Small intestine (tissue), 7 donors: ENCODE measurements around the gene RAMP3. TPM values are rescaled to one million over a fixed set of nuclear protein-coding genes. Genes with fewer than 3 reads are reported as not detected.

Experiments
- DNase-seq, 2 donors: peaks; one replicate each; pipeline versions ENCODE4 v3.0.0 to v3.0.0-alpha.2; 2013
- FAIRE-seq: peaks from 2 replicates; lab custom pipeline; 2012; peaks lifted over from hg19 to GRCh38; lab: Jason Lieb, UNC
- H3K27ac ChIP-seq, 3 donors: one replicate each; pipeline ENCODE4 v1.5.1; 2013; ENCODE audit warnings: low read length in 2 of 3, mild to moderate bottlenecking in 2 of 3, control low read depth in 1 of 3, inconsistent platforms in 1 of 3, low read depth in 1 of 3, moderate library complexity in 1 of 3
- H3K27me3 ChIP-seq, 3 donors: one replicate each; pipeline ENCODE4 v1.6.1; 2013; ENCODE audit warnings: low read length in 3 of 3, inconsistent platforms in 1 of 3; ENCODE audit not compliant: control insufficient read depth in 3 of 3, insufficient read depth in 3 of 3
- H3K36me3 ChIP-seq, 3 donors: one replicate each; pipeline ENCODE4 v1.6.1; 2013; ENCODE audit warnings: low read length in 3 of 3, inconsistent platforms in 1 of 3, low read depth in 1 of 3, mild to moderate bottlenecking in 1 of 3, moderate library complexity in 1 of 3; ENCODE audit not compliant: control insufficient read depth in 3 of 3, insufficient read depth in 2 of 3
- H3K4me1 ChIP-seq, 3 donors: one replicate each; pipeline ENCODE4 v1.6.1; 2013; ENCODE audit warnings: low read length in 2 of 3, inconsistent platforms in 1 of 3, low read depth in 1 of 3, mild to moderate bottlenecking in 1 of 3, moderate library complexity in 1 of 3; ENCODE audit not compliant: control insufficient read depth in 3 of 3, insufficient read depth in 2 of 3
- H3K4me3 ChIP-seq, 3 donors: one replicate each; pipeline ENCODE4 v1.5.1; 2013; ENCODE audit warnings: low read length in 3 of 3, control low read depth in 1 of 3, inconsistent platforms in 1 of 3, low read depth in 1 of 3, mild to moderate bottlenecking in 1 of 3, moderate library complexity in 1 of 3
- H3K9me3 ChIP-seq, 2 donors: one replicate each; pipeline ENCODE4 v1.6.1; 2013; ENCODE audit warnings: low read depth in 1 of 2, low read length in 1 of 2; ENCODE audit not compliant: control insufficient read depth in 2 of 2, insufficient read depth in 1 of 2
- WGBS, 3 donors: extraction: QIAGEN DNeasy Blood & Tissue Kit; methylation state at CpG; one replicate each; pipeline ENCODE4 v1.1.7; 2013; 5-methylcytosine and 5-hydroxymethylcytosine counted together
- polyA plus RNA-seq, 4 donors: library from polyadenylated mRNA; stranded (reverse) in 3 of 4; unstranded in 1 of 4; fragments of 200-250 nt in 3 of 4; fragments of 120-200 nt in 1 of 4; gene quantifications; one replicate each; pipeline versions ENCODE4 v1.2.1 to v1.2.3, GENCODE V29; 2013
- donor health status: healthy with polysubstance abuse.
- donor health status: control.
- donor health status: control.
- donor health status: Bipolar disorder and iron deficiency.
- donor health status: healthy.

Gene RAMP3
- polyA plus RNA-seq, 4 donors: 0.67 to 48.6 (median 4.1) TPM

DNA sequence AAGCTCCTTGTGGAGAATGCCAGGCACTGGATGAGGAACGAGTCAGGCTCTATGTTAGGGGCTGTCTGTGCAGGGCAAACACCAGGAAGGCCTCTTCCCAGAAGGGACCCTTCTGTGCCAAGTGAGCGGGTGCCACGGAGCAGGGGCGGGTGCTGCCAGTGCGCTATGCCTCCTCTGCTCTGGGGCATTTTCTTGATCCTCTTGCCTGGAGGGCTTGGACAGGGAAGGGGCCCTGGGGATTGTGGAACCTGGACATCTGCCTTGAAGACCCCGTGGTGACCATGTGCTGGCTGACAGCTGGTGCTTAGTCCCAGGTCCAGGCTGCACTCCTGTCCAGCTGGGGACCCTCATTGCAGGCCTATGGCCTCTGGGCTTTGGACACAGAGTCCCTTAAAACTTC is 30.7 kb upstream of the RAMP3 start:
- H3K9me3 ChIP-seq: no peaks in the 10 kb centered on the region
- 78 to 89% (median 88%) methylated on average over 6 of the region's 6 CpGs for WGBS, 3 donors
- FAIRE-seq: no peak

DNA sequence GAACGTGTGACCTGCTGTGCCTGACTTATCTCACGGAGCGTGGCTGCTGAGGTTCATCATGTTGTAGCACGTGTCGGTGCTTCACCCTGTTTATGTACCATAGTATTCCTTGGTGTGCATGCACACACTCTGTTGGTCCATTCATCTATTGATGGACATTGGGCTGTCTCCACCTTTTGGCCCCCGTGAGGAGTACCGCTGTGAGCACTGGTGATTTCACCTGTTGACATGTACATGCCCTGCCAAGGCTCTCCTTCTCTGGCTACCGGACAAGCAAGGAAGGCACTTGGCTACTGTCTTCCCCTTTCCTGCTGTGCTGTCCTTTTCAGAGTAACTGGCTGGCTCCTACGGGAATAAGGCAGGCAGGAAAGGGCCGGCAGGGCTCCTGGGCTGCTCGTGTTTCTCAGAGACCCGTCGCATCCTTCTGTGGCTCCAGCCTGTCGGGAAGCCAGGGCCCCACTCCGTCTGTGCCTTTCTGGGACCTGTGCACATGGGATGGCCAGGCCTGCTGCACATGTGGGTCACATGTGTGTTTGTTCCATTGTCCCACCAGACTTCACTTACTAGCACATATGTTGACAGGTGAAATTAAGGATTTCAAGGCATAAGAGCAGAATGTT is 28.3 kb upstream of the RAMP3 start:
- WGBS, 3 donors: 84 to 87% (median 87%) methylated on average over 15 of the region's 15 CpGs
- FAIRE-seq: no peak

More for the DNA sequence above, 30.7 kb upstream of the RAMP3 start:
- Histone ChIP-seq H3K4me1 (no peaks in the 10 kb centered on the region), H3K27me3 (no peaks in the 10 kb centered on the region), H3K36me3 (no peaks in the 10 kb centered on the region), H3K4me3 (no peak overlapping the region), H3K27ac (no peak overlapping the region)
- no peak for DNase-seq

GRCh38 chr7:45129906-45130305 is 27.7 kb upstream of the RAMP3 start:
- WGBS, 3 donors: 70 to 81% (median 75%) methylated on average over 12 of the region's 12 CpGs
- H3K9me3 ChIP-seq: no peaks in the 10 kb centered on the region
- no peak overlapping the region for H3K27ac ChIP-seq
- no peaks in the 10 kb centered on the region for H3K27me3 ChIP-seq
- no peaks in the 10 kb centered on the region for H3K36me3 ChIP-seq
- no peaks in the 10 kb centered on the region for H3K4me1 ChIP-seq
- no peak overlapping the region for H3K4me3 ChIP-seq
- no peak for FAIRE-seq
- DNase-seq: no peak

More for the DNA sequence above, 28.3 kb upstream of the RAMP3 start:
- Histone ChIP-seq H3K4me1 (no peaks in the 10 kb centered on the region), H3K27me3 (no peaks in the 10 kb centered on the region), H3K36me3 (no peaks in the 10 kb centered on the region), H3K4me3 (no peak overlapping the region), H3K27ac (no peak overlapping the region), H3K9me3 (no peaks in the 10 kb centered on the region)
- no peak for DNase-seq

GRCh38 chr7:45130910-45131309 is 26.7 kb upstream of the RAMP3 start:
- H3K36me3 ChIP-seq: no peaks in the 10 kb centered on the region
- no peaks in the 10 kb centered on the region for H3K9me3 ChIP-seq
- FAIRE-seq (no peak), DNase-seq (no peak)
- WGBS, 3 donors: 31 to 77% (median 37%) methylated on average over 9 of the region's 9 CpGs
- H3K27me3 ChIP-seq: no peaks in the 10 kb centered on the region
- no peak overlapping the region for H3K4me3 ChIP-seq
- H3K4me1 ChIP-seq: peaks cover 0 to 1% (median 0%) of the 10 kb centered on the region in 3 donors
- H3K27ac ChIP-seq: no peak overlapping the region

DNA sequence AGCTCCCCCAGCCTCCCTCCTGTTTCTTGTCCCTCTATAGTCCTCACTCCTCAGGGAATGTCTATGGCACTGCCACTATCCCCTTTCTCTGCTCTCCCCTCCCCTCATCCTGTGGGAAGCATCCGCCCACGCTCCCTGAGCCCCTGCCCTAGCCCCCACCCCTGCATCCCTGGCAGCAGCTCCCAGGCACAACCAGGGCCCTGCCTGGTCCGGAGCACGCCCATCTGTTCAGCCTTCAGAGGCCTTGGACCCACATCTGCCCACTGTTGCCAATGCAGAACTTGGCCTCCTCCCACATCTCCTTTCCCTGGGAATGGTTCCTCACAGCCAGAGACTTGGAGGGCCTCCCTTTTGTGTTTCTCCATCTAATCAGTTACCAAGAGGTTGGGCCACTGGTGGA is 25.7 kb upstream of the RAMP3 start:
- H3K27me3 ChIP-seq: no peaks in the 10 kb centered on the region
- no peaks in the 10 kb centered on the region for H3K9me3 ChIP-seq
- 74 to 89% (median 85%) methylated on average over 4 of the region's 4 CpGs for WGBS, 3 donors
- H3K4me1 ChIP-seq: peaks cover 0 to 10% (median 0%) of the 10 kb centered on the region in 3 donors
- no peak for FAIRE-seq
- H3K36me3 ChIP-seq: no peaks in the 10 kb centered on the region
- DNase-seq: no peak
- no peak overlapping the region for H3K4me3 ChIP-seq
- H3K27ac ChIP-seq: no peak overlapping the region

- Histone ChIP-seq H3K27me3 (no peaks in the 10 kb centered on the region), H3K36me3 (no peaks in the 10 kb centered on the region), H3K27ac (no peak overlapping the region), H3K4me3 (no peak overlapping the region), H3K4me1 (peaks cover 0 to 16% (median 0%) of the 10 kb centered on the region in 3 donors), H3K9me3 (no peaks in the 10 kb centered on the region)
- no peak for DNase-seq
- WGBS, 3 donors: 68 to 81% (median 81%) methylated on average over 8 of the region's 8 CpGs
- no peak for FAIRE-seq
Measured at GRCh38 chr7:45132708-45133320, 24.8 kb upstream of the RAMP3 start.

DNA sequence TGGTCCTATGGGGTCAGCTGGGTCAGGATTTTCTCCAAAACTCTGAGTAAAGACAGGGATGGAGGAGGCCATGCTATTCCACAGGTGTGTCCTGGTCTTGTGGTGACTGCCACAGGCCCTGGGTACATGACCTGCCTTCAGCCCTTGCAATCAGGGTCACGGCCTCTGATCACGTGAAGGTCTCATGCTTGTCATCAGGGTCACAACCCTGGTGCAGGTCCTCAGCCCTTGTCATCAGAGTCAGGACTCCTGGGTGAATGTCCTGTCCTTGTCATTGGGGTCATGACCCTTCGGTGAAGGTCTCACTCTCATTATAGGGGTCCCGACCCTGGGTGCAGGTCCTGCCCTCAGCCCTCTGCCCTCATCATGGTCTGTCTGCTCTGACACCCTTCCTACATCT is 24.2 kb upstream of the RAMP3 start:
- H3K4me3 ChIP-seq: no peak overlapping the region
- FAIRE-seq (no peak), DNase-seq (no peak)
- H3K9me3 ChIP-seq: no peaks in the 10 kb centered on the region
- peaks cover 0 to 18% (median 0%) of the 10 kb centered on the region in 3 donors for H3K4me1 ChIP-seq
- 93 to 97% (median 93%) methylated on average over 4 of the region's 4 CpGs for WGBS, 3 donors
- H3K36me3 ChIP-seq: no peaks in the 10 kb centered on the region
- H3K27me3 ChIP-seq: no peaks in the 10 kb centered on the region
- H3K27ac ChIP-seq: no peak overlapping the region

- DNase-seq (no peak), FAIRE-seq (no peak)
Measured at GRCh38 chr7:45133877-45134276, 23.7 kb upstream of the RAMP3 start.

More at GRCh38 chr7:45133877-45134276, 23.7 kb upstream of the RAMP3 start:
- whole genome bisulfite sequencing, 3 donors: 92 to 93% (median 92%) methylated on average over 7 of the region's 7 CpGs
- no peaks in the 10 kb centered on the region for H3K36me3 ChIP-seq
- no peaks in the 10 kb centered on the region for H3K27me3 ChIP-seq
- H3K4me1 ChIP-seq: peaks cover 0 to 21% (median 0%) of the 10 kb centered on the region in 3 donors
- no peaks in the 10 kb centered on the region for H3K9me3 ChIP-seq
- no peak overlapping the region for H3K27ac ChIP-seq
- H3K4me3 ChIP-seq: no peak overlapping the region
